Activated B cell treated with CpG ODN at 0.5 μM for 24 hours (primary cell): Measurements from ENCODE around the gene RASGRF2. TPM values are rescaled to one million over a fixed set of nuclear protein-coding genes. Genes with fewer than 3 reads are reported as not detected.

ENCODE experiments used
- ATAC-seq: fragments of 200-7000 bp; cut with Tn5 transposase; one replicate; pipeline ENCODE4 v1.10.0; 2021; ENCODE audit warnings: low read depth, mild to moderate bottlenecking, moderate library complexity
- CTCF ChIA-PET: fragments of 350-600 bp; sonication (Branson Sonifier 250); formaldehyde crosslinking; loops from one replicate; lab custom pipeline; 2021; ENCODE audit warnings: antibody characterized with exemption; lab: Charles Lee
- POLR2A ChIA-PET: fragments of 350-600 bp; sonication (Branson Sonifier 250); formaldehyde crosslinking; loops from one replicate; lab custom pipeline; 2021; ENCODE audit warnings: antibody characterized with exemption; lab: Charles Lee
- DNase-seq: peaks from one replicate; pipeline ENCODE4 v3.0.0; 2022
- H3K27ac Mint-ChIP-seq: one replicate; pipeline ENCODE4 v1.8.0; 2020; ENCODE audit warnings: mixed read lengths
- H3K27me3 Mint-ChIP-seq: one replicate; pipeline ENCODE4 v1.8.0; 2021; ENCODE audit warnings: mixed read lengths
- H3K36me3 Mint-ChIP-seq: one replicate; pipeline ENCODE4 v1.8.0; 2021; ENCODE audit warnings: low read depth, mixed read lengths
- H3K4me1 Mint-ChIP-seq: one replicate; pipeline ENCODE4 v1.8.0; 2021; ENCODE audit warnings: mixed read lengths
- H3K4me3 Mint-ChIP-seq: one replicate; pipeline ENCODE4 v1.8.0; 2020; ENCODE audit warnings: mild to moderate bottlenecking, mixed read lengths
- H3K9me3 Mint-ChIP-seq: one replicate; pipeline ENCODE4 v1.8.0; 2020; ENCODE audit warnings: mixed read lengths
- intact Hi-C: fragments of 100-400 bp; cut with micrococcal nuclease; formaldehyde crosslinking; loops from one replicate; pipeline ENCODE4 v1.15.1; 2024
- total RNA-seq: library from RNA; stranded (reverse); gene quantifications from 2 replicates; pipeline ENCODE4 v1.2.3, GENCODE V29; 2022
- TF ChIP-seq, protein P1 (sequence below): fragments of 200-600 bp; IDR thresholded peaks from one replicate; pipeline ENCODE4 v1.8.0; 2022; ENCODE audit warnings: antibody characterized with exemption, mild to moderate bottlenecking

RASGRF2 gene
- total RNA-seq, 1 donor from 2014 or later = 0.64 TPM

GRCh38 chr5:81250004-81250403 is 289.8 kb downstream of the RASGRF2 start:
- ATAC-seq (no peak), DNase-seq (no peak)
- ChIA-PET POLR2A (no interaction called here), CTCF (no interaction called here)
- Mint-ChIP-seq H3K4me3 (no peak overlapping the region), H3K36me3 (peaks cover 8% of the 10 kb centered on the region), H3K27me3 (no peaks in the 10 kb centered on the region), H3K27ac (no peak overlapping the region), H3K9me3 (no peaks in the 10 kb centered on the region), H3K4me1 (no peaks in the 10 kb centered on the region)
- intact Hi-C loops = no loop called here
- TF ChIP-seq, protein P1, sequence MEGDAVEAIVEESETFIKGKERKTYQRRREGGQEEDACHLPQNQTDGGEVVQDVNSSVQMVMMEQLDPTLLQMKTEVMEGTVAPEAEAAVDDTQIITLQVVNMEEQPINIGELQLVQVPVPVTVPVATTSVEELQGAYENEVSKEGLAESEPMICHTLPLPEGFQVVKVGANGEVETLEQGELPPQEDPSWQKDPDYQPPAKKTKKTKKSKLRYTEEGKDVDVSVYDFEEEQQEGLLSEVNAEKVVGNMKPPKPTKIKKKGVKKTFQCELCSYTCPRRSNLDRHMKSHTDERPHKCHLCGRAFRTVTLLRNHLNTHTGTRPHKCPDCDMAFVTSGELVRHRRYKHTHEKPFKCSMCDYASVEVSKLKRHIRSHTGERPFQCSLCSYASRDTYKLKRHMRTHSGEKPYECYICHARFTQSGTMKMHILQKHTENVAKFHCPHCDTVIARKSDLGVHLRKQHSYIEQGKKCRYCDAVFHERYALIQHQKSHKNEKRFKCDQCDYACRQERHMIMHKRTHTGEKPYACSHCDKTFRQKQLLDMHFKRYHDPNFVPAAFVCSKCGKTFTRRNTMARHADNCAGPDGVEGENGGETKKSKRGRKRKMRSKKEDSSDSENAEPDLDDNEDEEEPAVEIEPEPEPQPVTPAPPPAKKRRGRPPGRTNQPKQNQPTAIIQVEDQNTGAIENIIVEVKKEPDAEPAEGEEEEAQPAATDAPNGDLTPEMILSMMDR = no peak

DNA sequence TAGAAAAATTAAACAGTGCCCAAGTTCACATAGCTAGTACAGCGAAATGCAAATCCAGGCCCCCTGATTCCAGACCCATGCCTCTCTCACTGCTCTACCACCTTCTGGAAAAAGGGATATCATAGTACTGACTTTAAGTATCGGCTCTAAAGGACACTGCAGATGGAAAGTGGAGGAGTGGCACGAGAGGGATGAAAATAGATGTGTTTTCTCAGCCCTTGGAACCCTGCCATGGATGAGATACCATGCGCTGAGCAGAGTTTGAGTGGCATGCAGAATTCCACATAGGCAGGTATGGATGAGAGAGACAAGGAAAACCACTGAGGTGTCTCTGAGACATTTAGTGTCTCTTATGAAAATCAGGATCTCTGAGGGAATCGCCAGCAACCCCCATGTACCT is 291.8 kb downstream of the RASGRF2 start:
- POLR2A ChIA-PET = no interaction called here
- no peaks in the 10 kb centered on the region for H3K4me1 Mint-ChIP-seq
- DNase-seq (no peak), ATAC-seq (no peak)
- intact Hi-C loops = no loop called here
- TF ChIP-seq, protein P1 = no peak
- H3K27me3 Mint-ChIP-seq = no peaks in the 10 kb centered on the region
- no peak overlapping the region for H3K4me3 Mint-ChIP-seq
- H3K27ac Mint-ChIP-seq = no peak overlapping the region
- CTCF ChIA-PET = no interaction called here
- H3K9me3 Mint-ChIP-seq = no peaks in the 10 kb centered on the region
- peaks cover 8% of the 10 kb centered on the region for H3K36me3 Mint-ChIP-seq

DNA sequence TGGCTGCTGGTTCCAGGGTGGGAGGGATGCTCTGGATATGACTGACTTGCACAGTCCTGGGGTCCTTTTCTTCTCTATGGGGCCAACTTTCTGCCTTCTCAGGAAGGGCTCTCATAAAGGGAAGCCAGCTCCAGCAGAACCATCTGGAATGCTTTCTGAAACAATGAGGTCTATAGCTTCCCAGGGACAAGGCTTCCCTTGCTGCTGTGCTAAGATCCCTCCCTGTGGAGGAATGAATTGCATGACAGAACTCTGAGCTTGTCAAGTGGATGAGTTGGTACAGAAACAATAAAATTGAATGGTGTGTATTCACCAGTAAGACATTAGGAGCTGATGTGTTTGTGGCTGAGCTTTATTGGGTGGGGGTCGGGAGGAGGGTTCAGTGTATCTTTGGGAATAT is 292.7 kb downstream of the RASGRF2 start:
- Mint-ChIP-seq H3K4me3 (no peak overlapping the region), H3K4me1 (no peaks in the 10 kb centered on the region), H3K27ac (no peak overlapping the region), H3K27me3 (no peaks in the 10 kb centered on the region), H3K9me3 (no peaks in the 10 kb centered on the region), H3K36me3 (peaks cover 8% of the 10 kb centered on the region)
- ATAC-seq (no peak), DNase-seq (no peak)
- ChIA-PET CTCF (no interaction called here), POLR2A (no interaction called here)
- intact Hi-C loops = no loop called here
- TF ChIP-seq, protein P1 = no peak

- ATAC-seq (no peak), DNase-seq (no peak)
- no peaks in the 10 kb centered on the region for H3K27me3 Mint-ChIP-seq
- no peak overlapping the region for H3K27ac Mint-ChIP-seq
- CTCF ChIA-PET = no interaction called here
- no peaks in the 10 kb centered on the region for H3K9me3 Mint-ChIP-seq
- H3K36me3 Mint-ChIP-seq = peaks cover 8% of the 10 kb centered on the region
- H3K4me3 Mint-ChIP-seq = no peak overlapping the region
- intact Hi-C loops = no loop called here
- POLR2A ChIA-PET = no interaction called here
- H3K4me1 Mint-ChIP-seq = no peaks in the 10 kb centered on the region
- TF ChIP-seq, protein P1 = no peak
Observed at GRCh38 chr5:81253875-81254274, 293.7 kb downstream of the RASGRF2 start.

GRCh38 chr5:81254886-81255559 is 294.9 kb downstream of the RASGRF2 start:
- H3K4me3 Mint-ChIP-seq = no peak overlapping the region
- intact Hi-C loops = no loop called here

More at GRCh38 chr5:81254886-81255559, 294.9 kb downstream of the RASGRF2 start:
- TF ChIP-seq, protein P1 = no peak
- ATAC-seq = no peak
- H3K27me3 Mint-ChIP-seq = no peaks in the 10 kb centered on the region
- no peaks in the 10 kb centered on the region for H3K4me1 Mint-ChIP-seq
- peaks cover 12% of the 10 kb centered on the region for H3K36me3 Mint-ChIP-seq
- no peak overlapping the region for H3K27ac Mint-ChIP-seq
- ChIA-PET POLR2A (no interaction called here), CTCF (no interaction called here)
- H3K9me3 Mint-ChIP-seq = peaks cover 4% of the 10 kb centered on the region
- DNase-seq = no peak
